ENCODE results near the gene PCBP2. TPM values are rescaled to one million over a fixed set of nuclear protein-coding genes. Genes with fewer than 3 reads are reported as not detected.
A peak's percentile ranks its signal among the peaks of the same experiment; 100 is the strongest.

PCBP2 gene
- total and polyA plus RNA-seq, 4 experiments from 2014 or later, result 88.0 to 858 (median 483) TPM

- no peak for DNase-seq
- Mint-ChIP-seq H3K27ac (no peak overlapping the region), H3K27me3 (no peaks in the 10 kb centered on the region), H3K4me3 (no peak overlapping the region), H3K4me1 (peaks cover 5 to 9% (median 6%) of the 10 kb centered on the region in 4 donors), H3K9me3 (no peaks in the 10 kb centered on the region), H3K36me3 (no peaks in the 10 kb centered on the region)
- CTCF ChIA-PET (ENCODE audit: partially characterized antibody), result interaction anchor here (1.7 to 5.5 kb wide), 5 partner anchors 72 to 85 kb away, joined by 9 to 203 read pairs (median 24); partner anchors contain the start of gene NPFF
- no peak overlapping the region for H3K4me3 ChIP-seq (ENCODE audit: low read length in 2 of 2)
- POLR2A ChIA-PET (ENCODE audit: partially characterized antibody), result interaction anchor here (1.2 kb wide), 2 partner anchors 17 to 104 kb away, joined by 3 read pairs; partner anchors contain the start of gene PRR13
- no peaks in the 10 kb centered on the region for H3K9me3 ChIP-seq (ENCODE audit: control insufficient read depth in 1 of 2, low read length in 2 of 2)
- peaks cover 5% of the 10 kb centered on the region for H3K4me1 ChIP-seq (ENCODE audit: insufficient read depth, low read length)
- intact Hi-C loops (cut with micrococcal nuclease), result no loop called here
- no peak overlapping the region for H3K27ac ChIP-seq (ENCODE audit: low read depth, low read length)
- no peaks in the 10 kb centered on the region for H3K36me3 ChIP-seq (ENCODE audit: insufficient read depth, low read length)
- no peaks in the 10 kb centered on the region for H3K27me3 ChIP-seq (ENCODE audit: insufficient read depth, low read length)
Observed at GRCh38 chr12:53424626-53425514, 27.0 kb upstream of the PCBP2 start.

DNA sequence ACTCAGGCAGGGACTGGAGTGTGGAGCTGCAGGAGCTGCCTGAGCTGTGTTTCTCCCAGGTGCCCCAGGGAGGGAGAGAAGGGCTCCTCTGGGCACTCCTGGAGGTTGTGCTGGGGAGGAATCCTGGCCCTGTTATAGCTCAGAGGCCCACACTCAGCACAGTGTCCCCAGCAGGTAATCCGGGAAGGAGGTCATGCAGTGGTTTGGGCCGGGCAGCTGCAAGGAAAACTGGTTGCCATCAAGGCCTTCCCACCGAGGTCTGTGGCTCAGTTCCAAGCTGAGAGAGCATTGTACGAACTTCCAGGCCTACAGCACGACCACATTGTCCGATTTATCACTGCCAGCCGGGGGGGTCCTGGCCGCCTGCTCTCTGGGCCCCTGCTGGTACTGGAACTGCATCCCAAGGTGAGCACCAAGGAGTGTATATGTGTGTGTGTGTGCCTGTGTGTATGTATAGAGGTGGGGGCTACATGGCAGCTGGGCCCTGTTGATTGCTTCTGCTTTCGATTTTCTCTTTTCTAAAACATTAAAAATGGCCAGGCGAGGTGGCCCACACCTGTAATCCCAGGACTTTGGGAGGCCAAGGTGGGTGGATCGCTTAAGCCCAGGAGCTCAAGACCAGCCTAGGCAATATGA is 26.3 kb upstream of the PCBP2 start:
- Mint-ChIP-seq H3K27ac (no peak overlapping the region), H3K4me3 (no peak overlapping the region), H3K4me1 (peaks cover 5 to 7% (median 6%) of the 10 kb centered on the region in 4 donors), H3K9me3 (no peaks in the 10 kb centered on the region), H3K27me3 (no peaks in the 10 kb centered on the region), H3K36me3 (no peaks in the 10 kb centered on the region)
- intact Hi-C loops (cut with micrococcal nuclease), result no loop called here
- Histone ChIP-seq H3K27me3 (ENCODE audit: insufficient read depth, low read length) (no peaks in the 10 kb centered on the region), H3K4me3 (ENCODE audit: low read length in 2 of 2) (no peak overlapping the region), H3K4me1 (ENCODE audit: insufficient read depth, low read length) (peaks cover 5% of the 10 kb centered on the region), H3K27ac (ENCODE audit: low read depth, low read length) (no peak overlapping the region), H3K9me3 (ENCODE audit: control insufficient read depth in 1 of 2, low read length in 2 of 2) (no peaks in the 10 kb centered on the region), H3K36me3 (ENCODE audit: insufficient read depth, low read length) (no peaks in the 10 kb centered on the region)
- ChIA-PET POLR2A (ENCODE audit: partially characterized antibody) (interaction anchor here (1.2 kb wide), 2 partner anchors 16 to 105 kb away, joined by 3 read pairs; partner anchors contain the start of gene PRR13), CTCF (ENCODE audit: partially characterized antibody) (interaction anchor here (1.7 to 2.2 kb wide), 2 partner anchors 72 to 83 kb away, joined by 9 to 24 read pairs; no protein-coding TSS in a partner anchor)
- no peak for DNase-seq

DNA sequence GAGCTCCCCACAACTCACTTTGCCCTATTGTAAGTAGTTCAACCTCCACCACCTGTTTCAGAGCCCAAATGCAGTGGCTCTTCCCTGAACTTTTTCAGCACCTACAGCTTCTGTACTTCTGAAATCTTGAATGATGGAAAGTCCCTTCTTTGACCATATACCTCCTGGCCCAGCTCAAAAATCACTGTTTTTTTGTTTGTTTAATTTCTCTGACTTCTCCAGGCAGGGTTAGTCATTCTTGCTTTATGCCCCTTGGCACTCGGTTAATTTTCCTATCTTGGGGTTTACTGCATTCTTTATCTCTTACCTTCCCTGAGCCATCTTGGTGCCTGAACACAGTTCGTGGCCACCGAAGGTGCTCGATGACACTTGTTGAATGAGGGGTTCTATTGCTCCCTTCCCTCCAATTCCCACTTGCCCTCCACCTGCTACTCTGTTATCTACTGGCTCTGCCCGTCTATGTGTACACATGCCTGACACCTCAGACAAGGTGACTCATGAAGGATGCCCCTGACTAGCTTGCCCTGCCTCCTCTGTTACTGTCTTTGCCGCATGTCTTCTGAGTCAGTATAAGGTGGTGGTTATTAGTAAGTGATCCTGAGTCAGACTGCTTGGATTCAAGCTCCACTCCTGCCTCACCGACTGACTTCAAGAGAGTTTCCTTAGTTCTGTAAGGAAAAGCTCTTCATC is 23.9 kb upstream of the PCBP2 start:
- Mint-ChIP-seq H3K27ac (peak overlapping the region in 5 of 7 donors; percentile 1 to 53 (median 36)), H3K36me3 (no peaks in the 10 kb centered on the region), H3K4me3 (no peak overlapping the region), H3K27me3 (no peaks in the 10 kb centered on the region), H3K4me1 (peaks cover 0 to 1% (median 0%) of the 10 kb centered on the region in 4 donors), H3K9me3 (no peaks in the 10 kb centered on the region)
- Histone ChIP-seq H3K36me3 (ENCODE audit: insufficient read depth, low read length) (no peaks in the 10 kb centered on the region), H3K27me3 (ENCODE audit: insufficient read depth, low read length) (no peaks in the 10 kb centered on the region), H3K27ac (ENCODE audit: low read depth, low read length) (no peak overlapping the region), H3K9me3 (ENCODE audit: control insufficient read depth in 1 of 2, low read length in 2 of 2) (no peaks in the 10 kb centered on the region), H3K4me3 (ENCODE audit: low read length in 2 of 2) (no peak overlapping the region), H3K4me1 (ENCODE audit: insufficient read depth, low read length) (no peaks in the 10 kb centered on the region)
- CTCF ChIA-PET (ENCODE audit: partially characterized antibody), result interaction anchor here (1.0 to 1.3 kb wide), 3 partner anchors 76 to 83 kb away, joined by 3 read pairs; no protein-coding TSS in a partner anchor
- DNase-seq, result no peak
- intact Hi-C loops (cut with micrococcal nuclease), result no loop called here
- POLR2A ChIA-PET (ENCODE audit: partially characterized antibody), result interaction anchor here (1.5 kb wide), 1 partner anchor 107 kb away, joined by 5 read pairs; the partner anchor contains the start of gene AAAS

GRCh38 chr12:53428741-53429140 is 23.2 kb upstream of the PCBP2 start:
- Histone ChIP-seq H3K9me3 (ENCODE audit: control insufficient read depth in 1 of 2, low read length in 2 of 2) (no peaks in the 10 kb centered on the region), H3K4me1 (ENCODE audit: insufficient read depth, low read length) (no peaks in the 10 kb centered on the region), H3K36me3 (ENCODE audit: insufficient read depth, low read length) (no peaks in the 10 kb centered on the region), H3K4me3 (ENCODE audit: low read length in 2 of 2) (no peak overlapping the region), H3K27ac (ENCODE audit: low read depth, low read length) (no peak overlapping the region), H3K27me3 (ENCODE audit: insufficient read depth, low read length) (no peaks in the 10 kb centered on the region)
- Mint-ChIP-seq H3K27me3 (no peaks in the 10 kb centered on the region), H3K36me3 (no peaks in the 10 kb centered on the region), H3K4me3 (no peak overlapping the region), H3K4me1 (peaks cover 0 to 1% (median 0%) of the 10 kb centered on the region in 4 donors), H3K9me3 (no peaks in the 10 kb centered on the region), H3K27ac (no peak overlapping the region)
- CTCF ChIA-PET (ENCODE audit: partially characterized antibody), result interaction anchor here (1.0 kb wide), 1 partner anchor 83 kb away, joined by 3 read pairs; no protein-coding TSS in a partner anchor
- no peak for DNase-seq
- POLR2A ChIA-PET (ENCODE audit: partially characterized antibody), result interaction anchor here (1.5 kb wide), 1 partner anchor 108 kb away, joined by 5 read pairs; the partner anchor contains the start of gene AAAS
- intact Hi-C loops (cut with micrococcal nuclease), result no loop called here

- Histone ChIP-seq H3K27me3 (ENCODE audit: insufficient read depth, low read length) (no peaks in the 10 kb centered on the region), H3K4me3 (ENCODE audit: low read length in 2 of 2) (no peak overlapping the region), H3K9me3 (ENCODE audit: control insufficient read depth in 1 of 2, low read length in 2 of 2) (no peaks in the 10 kb centered on the region), H3K4me1 (ENCODE audit: insufficient read depth, low read length) (no peaks in the 10 kb centered on the region), H3K27ac (ENCODE audit: low read depth, low read length) (no peak overlapping the region), H3K36me3 (ENCODE audit: insufficient read depth, low read length) (no peaks in the 10 kb centered on the region)
- Mint-ChIP-seq H3K4me3 (no peak overlapping the region), H3K27me3 (no peaks in the 10 kb centered on the region), H3K36me3 (no peaks in the 10 kb centered on the region), H3K4me1 (peaks cover 0 to 1% (median 0%) of the 10 kb centered on the region in 4 donors), H3K27ac (no peak overlapping the region), H3K9me3 (no peaks in the 10 kb centered on the region)
- CTCF ChIA-PET (ENCODE audit: partially characterized antibody), result interaction anchor here (0.5 to 3.5 kb wide), 5 partner anchors 9 to 270 kb away, joined by 3 to 13 read pairs (median 4); no protein-coding TSS in a partner anchor
- DNase-seq, result no peak
- intact Hi-C loops (cut with micrococcal nuclease), result no loop called here
- POLR2A ChIA-PET (ENCODE audit: partially characterized antibody), result interaction anchor here (1.4 kb wide), 1 partner anchor 11 kb away, joined by 3 read pairs; the partner anchor contains the start of gene PRR13
Observed at GRCh38 chr12:53430116-53430515, 21.8 kb upstream of the PCBP2 start.

DNA sequence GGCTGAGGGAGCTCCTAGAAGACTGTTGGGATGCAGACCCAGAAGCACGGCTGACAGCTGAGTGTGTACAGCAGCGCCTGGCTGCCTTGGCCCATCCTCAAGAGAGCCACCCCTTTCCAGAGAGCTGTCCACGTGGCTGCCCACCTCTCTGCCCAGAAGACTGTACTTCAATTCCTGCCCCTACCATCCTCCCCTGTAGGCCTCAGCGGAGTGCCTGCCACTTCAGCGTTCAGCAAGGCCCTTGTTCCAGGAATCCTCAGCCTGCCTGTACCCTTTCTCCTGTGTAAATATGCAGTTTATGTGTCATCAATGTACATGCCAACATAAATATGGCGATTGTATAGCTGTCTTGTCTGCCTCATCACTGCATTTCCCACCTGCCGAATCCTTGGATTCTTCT is 20.7 kb upstream of the PCBP2 start:
- POLR2A ChIA-PET (ENCODE audit: partially characterized antibody), result no interaction called here
- no peaks in the 10 kb centered on the region for H3K36me3 Mint-ChIP-seq
- CTCF ChIA-PET (ENCODE audit: partially characterized antibody), result interaction anchor here (1.1 to 3.5 kb wide), 5 partner anchors 10 to 87 kb away, joined by 3 to 13 read pairs (median 10); no protein-coding TSS in a partner anchor

More for the DNA sequence above, 20.7 kb upstream of the PCBP2 start:
- H3K9me3 ChIP-seq (ENCODE audit: control insufficient read depth in 1 of 2, low read length in 2 of 2), result no peaks in the 10 kb centered on the region
- no peaks in the 10 kb centered on the region for H3K4me1 ChIP-seq (ENCODE audit: insufficient read depth, low read length)
- no peak for DNase-seq
- no peak overlapping the region for H3K27ac ChIP-seq (ENCODE audit: low read depth, low read length)
- peak overlapping the region in 1 of 7 donors; percentile 19 for H3K27ac Mint-ChIP-seq
- H3K4me3 Mint-ChIP-seq, result no peak overlapping the region
- H3K36me3 ChIP-seq (ENCODE audit: insufficient read depth, low read length), result no peaks in the 10 kb centered on the region
- intact Hi-C loops (cut with micrococcal nuclease), result no loop called here
- no peaks in the 10 kb centered on the region for H3K9me3 Mint-ChIP-seq
- H3K4me1 Mint-ChIP-seq, result peaks cover 0 to 1% (median 0%) of the 10 kb centered on the region in 4 donors
- H3K4me3 ChIP-seq (ENCODE audit: low read length in 2 of 2), result no peak overlapping the region
- no peaks in the 10 kb centered on the region for H3K27me3 Mint-ChIP-seq
- no peaks in the 10 kb centered on the region for H3K27me3 ChIP-seq (ENCODE audit: insufficient read depth, low read length)

Data from CD4-positive, alpha-beta memory T cell (primary cell).